Panc1 (cell line): ENCODE data around the gene LACRT. TPM values are rescaled to one million over a fixed set of nuclear protein-coding genes. Genes with fewer than 3 reads are reported as not detected.

ENCODE experiments used
- ATAC-seq: fragments of 200-7000 bp; cut with Tn5 transposase; 2 replicates; pipeline ENCODE4 v1.9.1; 2020; ENCODE audit warnings: mild to moderate bottlenecking, moderate library complexity
- BruUV-seq: library from RNA; stranded (reverse); fragments of 400-500 nt; replicated peaks from 2 replicates; lab custom pipeline; 2021; lab: Mats Ljungman, UMichigan
- CTCF ChIA-PET: fragments of 300-600 bp; sonication (Branson Sonifier 250); formaldehyde crosslinking; loops from one replicate; lab custom pipeline; 2022; ENCODE audit warnings: antibody characterized with exemption; lab: Charles Lee
- POLR2A ChIA-PET: fragments of 300-600 bp; sonication (Branson Sonifier 250); formaldehyde crosslinking; loops from one replicate; lab custom pipeline; 2022; ENCODE audit warnings: antibody characterized with exemption; lab: Charles Lee
- DNase-seq: peaks from one replicate; pipeline ENCODE4 v3.0.0-alpha.2; 2010; ENCODE audit warnings: low read depth, low spot score
- H3K27ac ChIP-seq: 2 replicates; pipeline ENCODE4 v1.5.1; 2011; ENCODE audit warnings: mild to moderate bottlenecking, low read length, inconsistent platforms
- H3K27me3 ChIP-seq: fragments of 200-500 bp; sonication (Bioruptor generic); 2 replicates; pipeline ENCODE4 v1.6.0; 2014; ENCODE audit warnings: low read length, inconsistent platforms; ENCODE audit not compliant: control insufficient read depth, insufficient read depth
- H3K36me3 ChIP-seq: fragments of 200-500 bp; sonication (Bioruptor generic); 2 replicates; pipeline ENCODE4 v1.5.1; 2014; ENCODE audit warnings: inconsistent platforms, mild to moderate bottlenecking, low read length, moderate library complexity; ENCODE audit not compliant: control insufficient read depth, insufficient read depth
- H3K4me1 ChIP-seq: 2 replicates; pipeline ENCODE4 v1.5.1; 2011; ENCODE audit warnings: inconsistent platforms, mild to moderate bottlenecking, low read length, moderate library complexity; ENCODE audit not compliant: control insufficient read depth, insufficient read depth
- H3K4me3 ChIP-seq, 2 experiments: 2 replicates each; pipeline ENCODE4 v1.5.1; 2011 to 2012; ENCODE audit warnings: low read depth in 2 of 2, low read length in 2 of 2, mild to moderate bottlenecking in 2 of 2, inconsistent platforms in 1 of 2, moderate library complexity in 1 of 2
- H3K9me3 ChIP-seq: fragments of 200-500 bp; sonication (Bioruptor generic); 2 replicates; pipeline ENCODE4 v1.5.1; 2014; ENCODE audit warnings: low read depth, mild to moderate bottlenecking, inconsistent platforms, low read length, moderate library complexity; ENCODE audit not compliant: control insufficient read depth, insufficient read depth
- POLR2AphosphoS5 ChIP-seq: IDR thresholded peaks from 2 replicates; pipeline ENCODE4 v1.6.1; 2012; ENCODE audit warnings: mild to moderate bottlenecking, low read depth, low read length, moderate library complexity
- SIN3A ChIP-seq: IDR thresholded peaks from 2 replicates; pipeline ENCODE4 v1.6.1; 2012; ENCODE audit warnings: low read depth, mild to moderate bottlenecking, low read length, moderate library complexity, borderline replicate concordance; ENCODE audit not compliant: insufficient read depth
- TCF7L2 ChIP-seq: IDR thresholded peaks from 2 replicates; pipeline ENCODE4 v1.6.1; 2011; ENCODE audit warnings: mild to moderate bottlenecking, low read depth, low read length, inconsistent platforms
- in situ Hi-C: cut with HindIII; loops from 2 replicates; pipeline ENCODE4 v1.10.0; 2016; ENCODE audit warnings: low sequenced_read_pairs, low pct_unique_long_range_greater_than_20kb
- intact Hi-C: fragments of 100-400 bp; cut with micrococcal nuclease; formaldehyde crosslinking; loops from one replicate; pipeline ENCODE4 v1.10.0; 2022; ENCODE audit not compliant: unreplicated experiment
- total RNA-seq: library from RNA; stranded (reverse); gene quantifications from one replicate; pipeline ENCODE4 v1.2.1, GENCODE V29; 2021; ENCODE audit not compliant: unreplicated experiment
- TF ChIP-seq, protein P1 (sequence below), 2 experiments: IDR thresholded peaks; 2 replicates each; pipeline ENCODE4 v1.6.1; 2011 to 2012; ENCODE audit warnings: low read depth in 2 of 2, control low read depth in 1 of 2, low read length in 1 of 2, mild to moderate bottlenecking in 1 of 2, moderate library complexity in 1 of 2; ENCODE audit not compliant: insufficient read depth in 1 of 2
- TF ChIP-seq, protein P2 (sequence below): fragments of 450-650 bp; IDR thresholded peaks from 2 replicates; pipeline ENCODE4 v1.5.1; 2017; ENCODE audit warnings: mild to moderate bottlenecking

LACRT gene
- total RNA-seq, 1 experiment from 2014 or later, result not detected

DNA sequence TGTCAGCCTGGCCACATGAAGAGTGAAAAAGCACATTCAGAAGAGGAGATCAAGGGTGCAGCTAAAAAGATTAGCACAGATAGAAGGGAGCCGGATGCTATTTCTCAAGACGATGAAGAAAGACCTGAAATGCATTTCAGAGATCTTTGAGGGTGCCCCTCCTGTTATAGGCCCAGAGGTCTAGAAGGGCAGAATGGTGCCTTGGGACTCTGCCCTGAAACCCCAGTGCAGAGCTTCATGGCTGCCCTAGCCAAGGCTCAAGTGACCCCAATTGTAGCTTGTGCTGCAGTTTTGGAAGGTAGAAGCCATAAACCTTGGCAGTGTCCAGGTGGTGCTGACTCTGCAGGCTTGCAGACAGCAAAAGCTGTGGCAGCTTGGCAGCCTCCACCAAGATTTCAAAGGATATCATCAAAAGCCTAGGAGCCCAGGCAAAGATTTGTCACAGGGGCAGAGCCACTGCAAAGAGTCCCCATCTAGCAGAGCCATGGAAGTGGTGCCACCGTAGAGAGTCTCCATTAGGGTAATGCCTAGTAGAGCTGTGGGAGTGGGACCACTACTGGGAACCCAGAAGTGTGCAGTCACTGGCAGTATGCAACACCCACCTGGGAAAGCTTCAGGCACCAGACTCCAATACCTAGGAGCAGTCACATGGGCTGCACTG, 6.4 kb downstream of the LACRT start:
- Histone ChIP-seq H3K27ac (no peak overlapping the region), H3K36me3 (no peaks in the 10 kb centered on the region), H3K4me1 (no peaks in the 10 kb centered on the region), H3K27me3 (peaks cover 9% of the 10 kb centered on the region), H3K4me3 (no peak overlapping the region), H3K9me3 (no peaks in the 10 kb centered on the region)
- no peak for DNase-seq
- BruUV-seq, result no TSS peak
- ChIA-PET CTCF (no interaction called here), POLR2A (no interaction called here)
- intact Hi-C loops, result no loop called here
- ATAC-seq, result no peak
- in situ Hi-C loops, result no loop called here
- no peak for TF ChIP-seq SIN3A

DNA sequence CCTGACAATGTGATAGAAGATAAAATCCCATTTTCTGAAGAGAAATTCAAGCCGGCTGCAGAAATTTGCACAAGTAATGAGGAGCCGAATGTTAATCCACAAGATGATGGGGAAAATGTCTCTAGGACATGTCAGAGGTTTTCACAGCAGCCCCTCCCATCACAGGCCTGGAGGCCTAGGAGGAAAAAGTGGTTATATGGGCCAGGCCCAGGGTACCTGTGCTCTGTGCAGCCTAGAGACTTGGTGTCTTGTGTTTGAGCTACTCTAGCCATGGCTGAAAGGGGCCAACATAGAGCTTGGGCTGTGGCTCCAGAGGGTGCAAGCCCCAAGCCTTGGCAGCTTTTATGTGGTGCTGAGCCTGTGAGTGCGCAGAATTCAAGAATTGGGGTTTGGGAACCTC, 7.4 kb downstream of the LACRT start:
- DNase-seq (no peak), ATAC-seq (no peak)
- Histone ChIP-seq H3K36me3 (no peaks in the 10 kb centered on the region), H3K27ac (no peak overlapping the region), H3K4me1 (no peaks in the 10 kb centered on the region), H3K27me3 (peaks cover 14% of the 10 kb centered on the region), H3K4me3 (no peak overlapping the region), H3K9me3 (no peaks in the 10 kb centered on the region)
- CTCF ChIA-PET, result no interaction called here
- intact Hi-C loops, result no loop called here
- POLR2A ChIA-PET, result no interaction called here
- in situ Hi-C loops, result no loop called here
- BruUV-seq, result no TSS peak
- TF ChIP-seq POLR2AphosphoS5 (no peak), SIN3A (no peak), TCF7L2 (no peak)
- TF ChIP-seq, protein P1, sequence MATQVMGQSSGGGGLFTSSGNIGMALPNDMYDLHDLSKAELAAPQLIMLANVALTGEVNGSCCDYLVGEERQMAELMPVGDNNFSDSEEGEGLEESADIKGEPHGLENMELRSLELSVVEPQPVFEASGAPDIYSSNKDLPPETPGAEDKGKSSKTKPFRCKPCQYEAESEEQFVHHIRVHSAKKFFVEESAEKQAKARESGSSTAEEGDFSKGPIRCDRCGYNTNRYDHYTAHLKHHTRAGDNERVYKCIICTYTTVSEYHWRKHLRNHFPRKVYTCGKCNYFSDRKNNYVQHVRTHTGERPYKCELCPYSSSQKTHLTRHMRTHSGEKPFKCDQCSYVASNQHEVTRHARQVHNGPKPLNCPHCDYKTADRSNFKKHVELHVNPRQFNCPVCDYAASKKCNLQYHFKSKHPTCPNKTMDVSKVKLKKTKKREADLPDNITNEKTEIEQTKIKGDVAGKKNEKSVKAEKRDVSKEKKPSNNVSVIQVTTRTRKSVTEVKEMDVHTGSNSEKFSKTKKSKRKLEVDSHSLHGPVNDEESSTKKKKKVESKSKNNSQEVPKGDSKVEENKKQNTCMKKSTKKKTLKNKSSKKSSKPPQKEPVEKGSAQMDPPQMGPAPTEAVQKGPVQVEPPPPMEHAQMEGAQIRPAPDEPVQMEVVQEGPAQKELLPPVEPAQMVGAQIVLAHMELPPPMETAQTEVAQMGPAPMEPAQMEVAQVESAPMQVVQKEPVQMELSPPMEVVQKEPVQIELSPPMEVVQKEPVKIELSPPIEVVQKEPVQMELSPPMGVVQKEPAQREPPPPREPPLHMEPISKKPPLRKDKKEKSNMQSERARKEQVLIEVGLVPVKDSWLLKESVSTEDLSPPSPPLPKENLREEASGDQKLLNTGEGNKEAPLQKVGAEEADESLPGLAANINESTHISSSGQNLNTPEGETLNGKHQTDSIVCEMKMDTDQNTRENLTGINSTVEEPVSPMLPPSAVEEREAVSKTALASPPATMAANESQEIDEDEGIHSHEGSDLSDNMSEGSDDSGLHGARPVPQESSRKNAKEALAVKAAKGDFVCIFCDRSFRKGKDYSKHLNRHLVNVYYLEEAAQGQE (IDR thresholded peaks at IDR 0.05; ENCODE audit: insufficient read depth in 1 of 2, low read depth in 2 of 2, low read length in 1 of 2), result no peak
- TF ChIP-seq, protein P2, sequence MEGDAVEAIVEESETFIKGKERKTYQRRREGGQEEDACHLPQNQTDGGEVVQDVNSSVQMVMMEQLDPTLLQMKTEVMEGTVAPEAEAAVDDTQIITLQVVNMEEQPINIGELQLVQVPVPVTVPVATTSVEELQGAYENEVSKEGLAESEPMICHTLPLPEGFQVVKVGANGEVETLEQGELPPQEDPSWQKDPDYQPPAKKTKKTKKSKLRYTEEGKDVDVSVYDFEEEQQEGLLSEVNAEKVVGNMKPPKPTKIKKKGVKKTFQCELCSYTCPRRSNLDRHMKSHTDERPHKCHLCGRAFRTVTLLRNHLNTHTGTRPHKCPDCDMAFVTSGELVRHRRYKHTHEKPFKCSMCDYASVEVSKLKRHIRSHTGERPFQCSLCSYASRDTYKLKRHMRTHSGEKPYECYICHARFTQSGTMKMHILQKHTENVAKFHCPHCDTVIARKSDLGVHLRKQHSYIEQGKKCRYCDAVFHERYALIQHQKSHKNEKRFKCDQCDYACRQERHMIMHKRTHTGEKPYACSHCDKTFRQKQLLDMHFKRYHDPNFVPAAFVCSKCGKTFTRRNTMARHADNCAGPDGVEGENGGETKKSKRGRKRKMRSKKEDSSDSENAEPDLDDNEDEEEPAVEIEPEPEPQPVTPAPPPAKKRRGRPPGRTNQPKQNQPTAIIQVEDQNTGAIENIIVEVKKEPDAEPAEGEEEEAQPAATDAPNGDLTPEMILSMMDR, result no peak

DNA sequence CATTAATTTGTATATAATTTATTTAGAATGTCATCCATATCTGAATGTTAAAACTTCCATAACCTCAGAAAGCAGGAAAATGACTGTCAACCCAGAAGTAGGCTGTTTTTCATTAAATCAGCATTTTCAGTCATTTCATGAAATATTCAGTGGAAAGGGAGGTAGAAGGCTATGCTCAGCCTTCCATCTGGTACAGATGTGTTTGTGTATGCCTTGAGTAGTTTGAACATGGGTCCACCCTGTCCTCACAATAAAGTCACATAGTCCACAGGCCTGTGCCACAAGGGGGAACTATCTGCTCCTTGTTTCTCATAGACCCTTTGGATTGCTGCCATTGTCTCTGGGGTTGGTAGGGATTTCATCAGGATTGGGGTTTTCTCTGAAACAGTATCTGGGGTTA, 9.1 kb downstream of the LACRT start:
- DNase-seq (no peak), ATAC-seq (no peak)
- H3K27me3 ChIP-seq, result peaks cover 16% of the 10 kb centered on the region
- H3K4me3 ChIP-seq, result no peak overlapping the region
- CTCF ChIA-PET, result no interaction called here
- H3K27ac ChIP-seq, result no peak overlapping the region
- no peaks in the 10 kb centered on the region for H3K4me1 ChIP-seq
- in situ Hi-C loops, result no loop called here
- no TSS peak for BruUV-seq
- H3K9me3 ChIP-seq, result no peaks in the 10 kb centered on the region
- POLR2A ChIA-PET, result no interaction called here
- TF ChIP-seq, protein P2, result no peak
- TF ChIP-seq POLR2AphosphoS5, result no peak
- TF ChIP-seq, protein P1 (IDR thresholded peaks at IDR 0.05; ENCODE audit: insufficient read depth in 1 of 2, low read depth in 2 of 2, low read length in 1 of 2), result no peak
- TF ChIP-seq TCF7L2, result no peak
- no peak for TF ChIP-seq SIN3A
- H3K36me3 ChIP-seq, result no peaks in the 10 kb centered on the region
- intact Hi-C loops, result no loop called here
